ENCODE results near the gene BACH2.
"Not testable (repeated sequence)": the region's sequence is repeated elsewhere in the genome, so short reads cannot be mapped to it uniquely, and the experiment has no call there.

BACH2 gene

GRCh38 chr6:90166155-90166924 lies 130.3 kb downstream of the BACH2 start:
- not testable (repeated sequence) for H3K36me3 ChIP-seq (ENCODE audit: control insufficient read depth, insufficient read depth, low read length); H3K27ac ChIP-seq (ENCODE audit: low read depth, low read length); H3K4me3 ChIP-seq (ENCODE audit: low read depth, low read length); H3K9me3 ChIP-seq (ENCODE audit: control insufficient read depth, insufficient read depth, low read depth, low read length); H3K9ac ChIP-seq (ENCODE audit: low read length); H3K27me3 ChIP-seq (ENCODE audit: control insufficient read depth, insufficient read depth, low read length); H3K4me1 ChIP-seq (ENCODE audit: control insufficient read depth, insufficient read depth, low read length)

GRCh38 chr6:90162648-90163387 lies 133.8 kb downstream of the BACH2 start:
- Histone ChIP-seq H3K27me3 (ENCODE audit: control insufficient read depth, insufficient read depth, low read length) (no peaks in the 10 kb centered on the region), H3K9ac (ENCODE audit: low read length) (no peak overlapping the region), H3K9me3 (ENCODE audit: control insufficient read depth, insufficient read depth, low read depth, low read length) (no peaks in the 10 kb centered on the region), H3K4me3 (ENCODE audit: low read depth, low read length) (no peak overlapping the region), H3K27ac (ENCODE audit: low read depth, low read length) (no peak overlapping the region), H3K36me3 (ENCODE audit: control insufficient read depth, insufficient read depth, low read length) (no peaks in the 10 kb centered on the region), H3K4me1 (ENCODE audit: control insufficient read depth, insufficient read depth, low read length) (peaks cover 2% of the 10 kb centered on the region; the same call in 1 of the 2 replicates)

- no peaks in the 10 kb centered on the region for H3K27me3 ChIP-seq (ENCODE audit: control insufficient read depth, insufficient read depth, low read length)
- H3K9ac ChIP-seq (ENCODE audit: low read length) = no peak overlapping the region
- H3K9me3 ChIP-seq (ENCODE audit: control insufficient read depth, insufficient read depth, low read depth, low read length) = no peaks in the 10 kb centered on the region
- H3K4me1 ChIP-seq (ENCODE audit: control insufficient read depth, insufficient read depth, low read length) = peaks cover 2% of the 10 kb centered on the region; the same call in 1 of the 2 replicates
- no peak overlapping the region for H3K27ac ChIP-seq (ENCODE audit: low read depth, low read length)
- no peak overlapping the region for H3K4me3 ChIP-seq (ENCODE audit: low read depth, low read length)
- H3K36me3 ChIP-seq (ENCODE audit: control insufficient read depth, insufficient read depth, low read length) = no peaks in the 10 kb centered on the region
These were observed 136.6 kb downstream of the BACH2 start for GRCh38 chr6:90160013-90160412.

GRCh38 chr6:90159452-90159851 lies 137.2 kb downstream of the BACH2 start:
- Histone ChIP-seq H3K9ac (ENCODE audit: low read length) (no peak overlapping the region), H3K4me1 (ENCODE audit: control insufficient read depth, insufficient read depth, low read length) (peaks cover 2% of the 10 kb centered on the region; the same call in 1 of the 2 replicates), H3K27me3 (ENCODE audit: control insufficient read depth, insufficient read depth, low read length) (no peaks in the 10 kb centered on the region), H3K27ac (ENCODE audit: low read depth, low read length) (no peak overlapping the region), H3K4me3 (ENCODE audit: low read depth, low read length) (no peak overlapping the region), H3K36me3 (ENCODE audit: control insufficient read depth, insufficient read depth, low read length) (no peaks in the 10 kb centered on the region), H3K9me3 (ENCODE audit: control insufficient read depth, insufficient read depth, low read depth, low read length) (no peaks in the 10 kb centered on the region)

- Histone ChIP-seq H3K27ac (ENCODE audit: low read depth, low read length) (no peak overlapping the region), H3K36me3 (ENCODE audit: control insufficient read depth, insufficient read depth, low read length) (no peaks in the 10 kb centered on the region), H3K9ac (ENCODE audit: low read length) (no peak overlapping the region), H3K4me1 (ENCODE audit: control insufficient read depth, insufficient read depth, low read length) (peaks cover 2% of the 10 kb centered on the region; the same call in 1 of the 2 replicates), H3K9me3 (ENCODE audit: control insufficient read depth, insufficient read depth, low read depth, low read length) (no peaks in the 10 kb centered on the region), H3K27me3 (ENCODE audit: control insufficient read depth, insufficient read depth, low read length) (no peaks in the 10 kb centered on the region), H3K4me3 (ENCODE audit: low read depth, low read length) (no peak overlapping the region)
These were observed 137.7 kb downstream of the BACH2 start for GRCh38 chr6:90158936-90159335.

- H3K9me3 ChIP-seq (ENCODE audit: control insufficient read depth, insufficient read depth, low read depth, low read length) = no peaks in the 10 kb centered on the region
- H3K4me1 ChIP-seq (ENCODE audit: control insufficient read depth, insufficient read depth, low read length) = peaks cover 2% of the 10 kb centered on the region; the same call in 1 of the 2 replicates
- H3K27ac ChIP-seq (ENCODE audit: low read depth, low read length) = no peak overlapping the region
- H3K36me3 ChIP-seq (ENCODE audit: control insufficient read depth, insufficient read depth, low read length) = no peaks in the 10 kb centered on the region
- H3K9ac ChIP-seq (ENCODE audit: low read length) = no peak overlapping the region
- H3K27me3 ChIP-seq (ENCODE audit: control insufficient read depth, insufficient read depth, low read length) = no peaks in the 10 kb centered on the region
- no peak overlapping the region for H3K4me3 ChIP-seq (ENCODE audit: low read depth, low read length)
These were observed 139.2 kb downstream of the BACH2 start for GRCh38 chr6:90157441-90157840.

GRCh38 chr6:90156861-90157260 lies 139.8 kb downstream of the BACH2 start:
- peaks cover 2% of the 10 kb centered on the region; the same call in 1 of the 2 replicates for H3K4me1 ChIP-seq (ENCODE audit: control insufficient read depth, insufficient read depth, low read length)
- no peak overlapping the region for H3K27ac ChIP-seq (ENCODE audit: low read depth, low read length)
- no peaks in the 10 kb centered on the region for H3K27me3 ChIP-seq (ENCODE audit: control insufficient read depth, insufficient read depth, low read length)
- H3K36me3 ChIP-seq (ENCODE audit: control insufficient read depth, insufficient read depth, low read length) = no peaks in the 10 kb centered on the region
- H3K9me3 ChIP-seq (ENCODE audit: control insufficient read depth, insufficient read depth, low read depth, low read length) = no peaks in the 10 kb centered on the region
- no peak overlapping the region for H3K9ac ChIP-seq (ENCODE audit: low read length)
- no peak overlapping the region for H3K4me3 ChIP-seq (ENCODE audit: low read depth, low read length)

GRCh38 chr6:90154755-90155470 lies 141.7 kb downstream of the BACH2 start:
- Histone ChIP-seq H3K36me3 (ENCODE audit: control insufficient read depth, insufficient read depth, low read length) (no peaks in the 10 kb centered on the region), H3K4me1 (ENCODE audit: control insufficient read depth, insufficient read depth, low read length) (peaks cover 2% of the 10 kb centered on the region; the same call in 1 of the 2 replicates)

GRCh38 chr6:90151576-90152422 lies 144.8 kb downstream of the BACH2 start:
- Histone ChIP-seq H3K9me3 (ENCODE audit: control insufficient read depth, insufficient read depth, low read depth, low read length) (peaks cover 2% of the 10 kb centered on the region; the same call in 1 of the 2 replicates), H3K27ac (ENCODE audit: low read depth, low read length) (no peak overlapping the region), H3K27me3 (ENCODE audit: control insufficient read depth, insufficient read depth, low read length) (no peaks in the 10 kb centered on the region), H3K4me1 (ENCODE audit: control insufficient read depth, insufficient read depth, low read length) (no peaks in the 10 kb centered on the region), H3K9ac (ENCODE audit: low read length) (no peak overlapping the region), H3K36me3 (ENCODE audit: control insufficient read depth, insufficient read depth, low read length) (no peaks in the 10 kb centered on the region), H3K4me3 (ENCODE audit: low read depth, low read length) (no peak overlapping the region)

More at GRCh38 chr6:90154755-90155470, 141.7 kb downstream of the BACH2 start:
- no peak overlapping the region for H3K4me3 ChIP-seq (ENCODE audit: low read depth, low read length)
- peaks cover 2% of the 10 kb centered on the region; the same call in 1 of the 2 replicates for H3K9me3 ChIP-seq (ENCODE audit: control insufficient read depth, insufficient read depth, low read depth, low read length)
- H3K9ac ChIP-seq (ENCODE audit: low read length) = no peak overlapping the region
- no peak overlapping the region for H3K27ac ChIP-seq (ENCODE audit: low read depth, low read length)
- H3K27me3 ChIP-seq (ENCODE audit: control insufficient read depth, insufficient read depth, low read length) = no peaks in the 10 kb centered on the region

GRCh38 chr6:90149280-90149679 lies 147.4 kb downstream of the BACH2 start:
- H3K36me3 ChIP-seq (ENCODE audit: control insufficient read depth, insufficient read depth, low read length) = no peaks in the 10 kb centered on the region
- H3K4me3 ChIP-seq (ENCODE audit: low read depth, low read length) = no peak overlapping the region
- no peaks in the 10 kb centered on the region for H3K27me3 ChIP-seq (ENCODE audit: control insufficient read depth, insufficient read depth, low read length)
- peaks cover 2% of the 10 kb centered on the region; the same call in 1 of the 2 replicates for H3K9me3 ChIP-seq (ENCODE audit: control insufficient read depth, insufficient read depth, low read depth, low read length)
- H3K4me1 ChIP-seq (ENCODE audit: control insufficient read depth, insufficient read depth, low read length) = no peaks in the 10 kb centered on the region
- no peak overlapping the region for H3K27ac ChIP-seq (ENCODE audit: low read depth, low read length)
- H3K9ac ChIP-seq (ENCODE audit: low read length) = no peak overlapping the region

All from HUES6 (cell line).